DND-41 (cell line): ENCODE measurements around the gene FAM240A.

Experiments used
- EZH2 ChIP-seq: IDR thresholded peaks from 3 replicates; pipeline ENCODE4 v1.6.1; 2012; ENCODE audit warnings: borderline replicate concordance, low read depth, mild to moderate bottlenecking, moderate library complexity, low read length, inconsistent platforms; ENCODE audit not compliant: severe bottlenecking
- TF ChIP-seq, protein P1 (sequence below): IDR thresholded peaks from 2 replicates; pipeline ENCODE4 v1.5.1; 2012; ENCODE audit warnings: borderline replicate concordance, low read length, moderate library complexity, mild to moderate bottlenecking; ENCODE audit not compliant: poor library complexity, severe bottlenecking; ENCODE audit errors: extremely low read depth

DNA sequence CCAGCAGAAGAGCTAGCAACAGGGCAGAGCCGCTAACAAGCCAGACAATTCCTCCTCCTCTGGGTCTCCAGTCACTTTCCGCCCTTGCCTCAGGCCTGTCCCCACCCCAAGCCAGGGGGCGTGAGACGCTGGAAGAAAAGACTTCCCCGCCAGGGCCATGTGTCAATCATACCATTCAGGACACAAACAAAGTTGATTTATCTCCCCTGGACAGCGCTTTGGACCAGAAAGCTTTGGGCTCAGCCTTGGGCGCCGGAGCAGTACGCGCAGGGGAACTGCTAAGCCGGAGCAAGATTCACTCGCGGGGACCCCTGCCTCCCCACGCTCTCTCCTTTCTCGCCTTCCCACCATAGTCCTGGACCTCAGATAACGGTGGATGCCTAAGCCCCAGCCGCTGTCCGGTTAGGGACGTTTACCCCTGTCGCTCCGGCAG, 46.7 kb upstream of the FAM240A start:
- TF ChIP-seq EZH2: no peak
- TF ChIP-seq, protein P1, sequence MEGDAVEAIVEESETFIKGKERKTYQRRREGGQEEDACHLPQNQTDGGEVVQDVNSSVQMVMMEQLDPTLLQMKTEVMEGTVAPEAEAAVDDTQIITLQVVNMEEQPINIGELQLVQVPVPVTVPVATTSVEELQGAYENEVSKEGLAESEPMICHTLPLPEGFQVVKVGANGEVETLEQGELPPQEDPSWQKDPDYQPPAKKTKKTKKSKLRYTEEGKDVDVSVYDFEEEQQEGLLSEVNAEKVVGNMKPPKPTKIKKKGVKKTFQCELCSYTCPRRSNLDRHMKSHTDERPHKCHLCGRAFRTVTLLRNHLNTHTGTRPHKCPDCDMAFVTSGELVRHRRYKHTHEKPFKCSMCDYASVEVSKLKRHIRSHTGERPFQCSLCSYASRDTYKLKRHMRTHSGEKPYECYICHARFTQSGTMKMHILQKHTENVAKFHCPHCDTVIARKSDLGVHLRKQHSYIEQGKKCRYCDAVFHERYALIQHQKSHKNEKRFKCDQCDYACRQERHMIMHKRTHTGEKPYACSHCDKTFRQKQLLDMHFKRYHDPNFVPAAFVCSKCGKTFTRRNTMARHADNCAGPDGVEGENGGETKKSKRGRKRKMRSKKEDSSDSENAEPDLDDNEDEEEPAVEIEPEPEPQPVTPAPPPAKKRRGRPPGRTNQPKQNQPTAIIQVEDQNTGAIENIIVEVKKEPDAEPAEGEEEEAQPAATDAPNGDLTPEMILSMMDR: no peak
